Stimulated activated CD8-positive, alpha-beta memory T cell treated with anti-CD3 and anti-CD28 coated beads, Interleukin-12 subunit alpha, Interleukin-12 subunit beta, amount 100 ng/mL, for 4 hours (primary cell): ENCODE results near the gene MGAT4A.

Source experiments
- DNase-seq: peaks from one replicate; pipeline ENCODE4 v3.0.0-alpha.2; 2020; ENCODE audit warnings: low read depth

Gene MGAT4A

DNA sequence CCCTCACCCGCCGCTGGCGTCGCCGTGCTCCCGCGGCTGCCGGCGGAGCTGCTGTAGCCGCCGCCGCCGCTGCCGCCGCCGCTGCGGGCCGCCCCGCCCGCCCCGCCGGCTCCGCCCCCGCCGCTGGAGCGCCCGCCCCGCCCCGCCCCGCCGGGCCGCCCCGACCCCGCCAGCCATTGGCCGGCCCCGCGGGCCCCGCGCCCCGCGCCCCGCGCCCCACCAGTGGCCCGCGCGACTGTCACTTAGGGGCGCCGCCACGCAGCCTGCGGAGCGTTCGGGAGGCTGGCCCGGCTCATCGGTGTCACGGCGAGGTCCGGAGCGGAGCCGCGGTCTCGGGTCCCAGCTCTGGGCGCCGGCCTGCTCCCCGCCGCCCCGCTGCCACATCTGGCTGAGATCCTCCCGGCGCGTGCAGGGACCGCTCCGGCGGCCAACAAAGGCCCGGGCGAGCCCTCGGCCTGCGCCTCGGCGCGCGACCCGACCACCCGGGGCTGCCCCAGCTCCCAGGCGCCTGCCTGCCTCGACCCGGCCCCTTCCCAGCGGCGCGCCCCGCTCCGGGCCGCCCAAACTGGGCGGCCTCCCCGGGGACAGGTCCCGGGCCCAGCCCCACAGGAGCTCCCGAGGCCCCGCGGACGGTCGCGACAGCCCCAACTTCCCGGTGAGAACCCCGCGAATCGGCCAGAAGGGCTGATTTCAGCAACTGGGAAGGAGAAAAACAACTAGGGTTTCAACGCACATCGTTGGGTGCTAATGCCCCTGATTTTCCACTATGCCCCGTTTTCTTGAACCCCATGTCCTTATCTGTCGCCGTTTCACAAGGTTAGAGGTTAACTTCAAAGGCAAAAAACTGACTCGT is at the start of gene MGAT4A:
Gene MGAT4A, minus strand, starts transcription at position 92 of the 853 bp plus-strand sequence. CDS start 4,800 bp downstream, outside the sequence.
- DNase-seq = peak; percentile 64

DNA sequence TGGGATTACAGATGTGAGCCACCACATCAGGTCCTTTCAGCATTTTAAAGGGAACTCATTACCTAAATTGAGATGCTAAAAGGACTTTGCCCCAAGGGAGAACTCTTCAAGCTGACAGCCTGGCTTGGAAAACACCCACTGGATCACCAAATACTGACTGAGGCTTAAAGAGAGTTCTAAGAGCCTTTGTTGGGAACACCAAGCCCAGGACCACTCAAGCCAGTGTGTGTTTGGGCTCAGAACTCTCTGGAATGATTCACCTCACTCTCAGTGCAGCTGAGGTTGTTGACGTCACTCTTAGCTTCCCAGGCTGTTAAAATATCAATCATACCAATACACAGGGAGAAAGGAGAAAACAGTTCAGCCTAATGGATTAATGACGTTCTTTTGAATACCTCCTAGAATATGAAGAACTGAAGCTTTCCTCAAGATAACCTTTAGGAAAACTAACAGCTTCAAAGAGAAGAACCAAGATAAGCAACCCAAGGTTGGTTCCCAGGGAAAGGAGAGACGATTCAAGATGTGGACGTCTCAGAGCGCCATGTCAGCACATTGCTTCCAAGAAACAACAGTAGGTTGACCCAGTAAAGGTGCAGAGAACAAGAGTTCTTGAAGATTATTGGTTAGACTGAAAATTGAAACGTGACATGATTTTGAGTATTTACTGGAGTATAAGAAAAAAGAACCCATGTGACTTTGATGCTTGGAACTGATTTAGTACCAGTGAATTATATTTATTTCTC is 48.0 kb upstream of the MGAT4A start:
- DNase-seq = no peak

DNA sequence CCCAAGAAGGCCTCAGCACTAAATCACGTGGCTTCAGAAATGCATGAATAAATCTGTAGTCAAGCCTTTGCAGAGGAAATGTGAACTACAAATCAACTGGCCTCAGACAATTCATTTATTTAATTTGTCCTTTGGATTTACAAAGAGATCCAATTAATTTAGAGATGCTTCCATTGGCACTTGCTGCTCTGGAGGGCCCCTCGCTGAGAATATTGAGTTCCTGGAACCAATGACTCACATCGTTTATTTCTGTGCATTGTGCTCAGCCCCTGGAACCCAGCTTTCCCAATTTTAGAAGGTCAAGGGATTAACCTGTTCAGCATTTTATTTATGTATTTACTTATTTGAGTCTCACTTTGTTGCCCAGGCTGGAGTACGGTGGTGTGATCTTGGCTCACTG is 47.2 kb upstream of the MGAT4A start:
- no peak for DNase-seq

GRCh38 chr2:98777710-98778109 is 46.8 kb upstream of the MGAT4A start:
- no peak for DNase-seq

- no peak for DNase-seq
Observed at GRCh38 chr2:98777076-98777475, 46.1 kb upstream of the MGAT4A start.

DNA sequence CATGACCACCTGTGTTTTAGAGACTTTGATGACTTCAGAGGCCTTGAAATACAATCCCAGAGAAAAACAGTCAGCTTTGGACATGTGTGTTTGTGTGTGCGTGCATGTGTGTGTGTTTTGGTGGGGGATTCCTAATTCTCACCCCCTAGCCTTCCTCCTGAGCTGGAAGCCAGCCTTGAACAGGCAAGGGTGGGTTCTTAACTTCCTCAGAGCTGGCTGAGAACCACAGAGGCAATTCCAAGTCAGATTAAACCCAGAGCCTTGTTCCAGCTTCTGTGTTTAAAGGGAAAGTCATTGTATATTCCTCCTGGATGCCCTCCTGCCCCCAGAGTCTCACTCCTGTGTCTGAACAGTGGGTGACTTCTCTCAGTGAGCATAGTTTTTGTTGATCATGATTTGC is 45.2 kb upstream of the MGAT4A start:
- no peak for DNase-seq

DNA sequence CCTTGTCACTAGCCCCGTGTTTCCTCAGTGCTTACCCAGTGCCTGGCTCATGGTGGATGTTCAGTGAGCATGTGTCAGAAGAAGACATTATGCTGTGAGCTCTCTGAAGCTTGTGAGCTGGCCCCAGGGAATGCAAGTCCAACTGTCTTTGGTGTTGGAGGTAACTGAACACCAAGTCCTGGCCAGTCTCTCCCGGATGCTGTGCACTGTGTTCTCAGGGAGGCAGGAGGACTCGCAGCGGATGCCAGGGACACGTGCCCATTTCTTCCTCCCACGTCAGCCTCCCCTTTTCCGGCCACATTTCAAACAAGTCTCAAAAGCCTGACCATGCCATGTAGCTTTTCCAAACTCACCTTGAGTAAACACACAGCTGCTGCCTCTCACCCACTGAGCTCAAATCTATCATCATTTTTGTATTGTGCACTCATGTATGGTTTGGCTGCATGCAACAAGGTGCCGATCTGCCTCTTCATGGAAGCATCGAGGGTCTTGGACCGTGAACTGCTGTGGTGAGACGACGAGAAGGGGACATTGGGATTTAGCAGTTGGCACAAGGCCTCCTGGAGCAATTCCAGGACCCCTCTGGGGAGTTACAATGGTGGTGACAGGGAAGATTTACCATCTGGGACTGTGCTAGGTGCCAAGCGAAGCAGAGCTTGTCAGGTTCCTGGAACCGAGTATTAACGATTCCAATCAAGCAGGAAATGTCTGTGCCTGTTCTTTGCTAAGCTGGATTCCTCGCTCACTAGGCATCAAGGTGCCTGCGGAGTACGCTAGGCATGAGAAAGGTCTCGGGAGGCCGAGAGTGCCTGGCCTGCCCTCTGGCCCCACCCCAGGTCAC is 44.4 kb upstream of the MGAT4A start:
- DNase-seq = no peak

GRCh38 chr2:98773907-98774306 is 43.0 kb upstream of the MGAT4A start:
- DNase-seq = no peak

DNA sequence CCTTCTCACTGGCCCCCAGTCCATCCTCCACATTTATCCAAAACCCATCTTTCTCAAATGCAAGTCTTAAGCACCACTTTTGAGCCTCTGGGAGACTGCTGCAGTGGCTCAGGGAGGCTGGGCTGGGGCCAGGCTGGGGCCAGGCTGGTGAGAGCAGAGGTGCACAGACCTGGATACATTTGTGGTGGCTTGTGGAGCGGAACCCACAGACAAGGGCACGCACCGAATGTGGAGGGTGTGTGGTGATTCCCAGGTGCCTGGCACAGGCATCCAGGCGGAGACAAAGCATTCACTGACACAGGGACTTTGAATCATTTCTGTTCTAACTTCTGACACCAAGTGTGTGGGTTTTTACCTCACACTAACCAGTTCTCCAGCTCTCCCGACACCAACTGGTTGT is 42.2 kb upstream of the MGAT4A start:
- DNase-seq = no peak

DNA sequence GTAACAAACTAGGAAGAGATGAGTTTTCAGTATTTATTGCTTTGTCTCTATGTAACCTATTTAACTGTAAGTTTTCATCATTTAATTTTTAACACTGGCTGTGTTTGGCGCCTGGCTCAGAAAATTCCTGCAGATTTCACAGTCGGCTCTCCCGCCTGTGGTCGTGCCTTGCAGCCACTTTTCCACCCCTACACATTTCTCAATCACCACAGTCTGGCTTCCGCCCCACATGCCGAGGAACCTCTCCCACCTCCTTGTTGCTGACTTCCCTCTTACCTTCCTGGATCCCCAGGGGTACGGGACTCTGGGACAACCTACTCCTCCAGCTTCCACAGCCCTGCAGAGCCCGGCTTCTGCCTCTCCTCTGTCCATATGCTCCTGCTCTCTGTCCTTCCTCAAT is 41.6 kb upstream of the MGAT4A start:
- no peak for DNase-seq

DNA sequence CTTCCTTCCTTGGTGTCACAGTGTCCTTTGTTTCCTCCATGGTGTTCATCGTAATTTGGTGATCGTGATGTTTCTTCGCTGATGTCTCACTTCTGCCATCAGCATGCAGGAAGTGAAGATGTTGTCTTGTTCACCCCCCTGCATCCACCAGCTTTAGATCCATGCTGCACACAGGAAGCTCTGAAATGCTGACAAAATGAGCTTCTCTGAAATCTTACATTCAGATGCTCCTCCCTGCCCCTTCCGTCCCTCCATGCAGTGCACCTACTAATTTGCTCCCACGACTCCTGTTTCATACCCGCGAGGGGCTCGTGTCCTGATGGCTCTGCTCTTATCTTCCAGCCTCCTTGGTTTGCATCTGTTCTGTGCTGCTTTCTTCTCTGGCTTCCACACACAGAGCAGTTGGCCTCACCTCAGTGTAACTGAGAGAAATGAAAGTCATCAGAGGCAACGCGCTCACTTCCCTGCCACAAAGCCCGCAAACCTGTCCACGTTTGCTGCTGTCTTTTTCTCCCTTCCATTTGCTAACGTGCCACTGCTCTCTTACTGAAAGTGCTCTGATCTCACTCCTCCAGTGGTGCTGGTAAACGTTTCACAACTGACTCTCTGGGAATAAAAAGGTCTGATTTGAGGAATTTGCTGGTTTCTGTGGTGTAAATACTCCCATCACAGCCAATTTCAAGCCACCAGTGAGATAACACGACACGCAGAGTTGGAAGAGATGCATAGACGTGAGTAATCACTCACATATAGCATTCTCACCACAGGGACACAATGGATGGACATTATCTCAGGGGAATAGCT is 41.0 kb upstream of the MGAT4A start:
- peak; percentile 13 for DNase-seq

- DNase-seq = no peak
Observed at GRCh38 chr2:98771264-98771663, 40.3 kb upstream of the MGAT4A start.

DNA sequence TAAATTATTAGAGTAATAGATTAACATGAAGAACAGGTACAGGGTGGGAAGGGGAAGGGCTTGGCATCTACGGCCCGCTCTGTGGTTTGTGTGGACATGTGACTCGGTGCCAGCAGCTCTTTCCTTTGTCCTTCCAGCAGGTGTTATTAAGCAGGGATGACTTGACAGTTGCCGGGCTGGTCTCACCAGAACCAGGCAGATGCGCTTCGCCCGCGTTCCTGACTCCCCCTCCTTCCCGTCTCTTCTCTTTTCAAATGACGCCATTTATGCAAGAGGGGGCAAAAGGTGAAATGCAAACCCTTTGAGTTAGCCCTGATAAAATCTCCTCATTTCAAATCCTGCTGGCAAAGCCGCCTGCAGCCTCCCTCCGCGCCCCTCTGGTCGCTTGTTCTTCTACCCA is 38.9 kb upstream of the MGAT4A start:
- DNase-seq = no peak

DNA sequence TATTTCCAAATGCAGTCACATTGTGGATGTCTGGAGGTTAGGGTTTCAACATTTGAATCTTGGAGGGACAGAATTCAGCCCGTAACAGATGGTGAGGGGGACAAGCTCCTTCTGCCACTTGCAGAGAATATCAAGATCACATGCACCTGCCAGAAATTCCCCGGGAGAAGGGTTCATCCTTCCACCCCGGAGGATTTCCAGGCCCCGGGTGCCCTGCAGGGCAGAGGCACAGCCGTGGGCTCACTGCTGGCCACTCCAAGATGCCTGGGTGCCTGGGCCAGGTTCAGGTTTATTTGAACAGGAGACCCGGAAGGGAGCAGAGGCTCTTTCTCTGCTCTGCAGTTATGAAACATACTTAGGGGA is 38.2 kb upstream of the MGAT4A start:
- DNase-seq = no peak

DNA sequence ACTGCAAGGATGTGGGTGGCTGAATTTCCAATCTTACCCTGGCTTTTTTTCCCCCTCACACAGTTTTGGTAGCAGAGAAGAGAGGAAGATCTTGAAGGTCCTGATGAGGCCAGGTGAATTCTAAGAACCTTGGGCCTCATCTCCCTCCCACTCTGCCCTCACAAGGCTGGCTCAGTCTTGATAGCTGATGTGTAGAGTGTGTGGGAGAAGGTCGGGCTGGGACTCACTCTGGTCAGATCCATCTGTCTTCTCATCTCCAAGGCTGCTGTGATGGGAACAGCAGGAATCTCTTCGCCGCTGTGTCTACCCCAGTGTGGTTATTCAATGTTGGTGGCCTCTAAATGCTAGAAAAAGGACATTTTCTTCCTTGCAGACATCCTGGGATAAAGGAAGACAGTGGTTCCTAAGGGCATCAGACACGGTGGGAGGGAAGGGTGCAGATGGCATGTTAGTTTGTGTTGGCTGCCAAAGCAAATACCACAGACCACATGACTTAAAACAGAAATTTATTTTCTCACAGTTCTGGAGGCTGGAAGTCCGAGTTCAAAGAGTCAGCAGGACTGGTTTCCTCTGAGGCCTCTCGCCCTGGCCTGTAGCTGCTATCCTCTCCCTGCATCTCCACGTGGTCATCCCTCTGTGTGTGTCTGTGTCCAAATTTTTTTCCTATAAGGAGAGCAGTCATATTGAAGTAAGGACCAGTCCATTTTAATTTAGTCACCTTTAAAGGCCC is 37.6 kb upstream of the MGAT4A start:
- DNase-seq = peak; percentile 13

GRCh38 chr2:98764499-98764898 is 33.6 kb upstream of the MGAT4A start:
- no peak for DNase-seq

- no peak for DNase-seq
Observed at GRCh38 chr2:98763209-98763951, 32.4 kb upstream of the MGAT4A start.

DNA sequence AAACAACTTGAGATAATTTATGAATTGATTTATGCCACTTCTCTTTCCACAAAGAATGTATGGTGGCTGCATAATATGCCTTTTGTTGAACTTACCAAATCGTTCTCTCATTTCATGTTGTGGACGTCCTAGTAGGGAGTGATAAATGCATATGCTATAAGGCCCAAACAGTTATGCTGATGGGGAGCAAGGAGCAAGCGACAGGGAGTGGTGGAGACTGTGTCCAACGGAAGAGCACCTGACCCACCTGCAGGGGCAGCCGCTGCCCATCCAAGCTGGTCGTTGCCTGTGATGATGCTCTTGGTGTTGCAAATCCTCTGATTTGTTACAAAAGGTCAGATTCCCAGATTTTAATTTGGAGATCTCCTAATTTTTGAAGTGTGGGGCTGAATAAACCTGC is 31.0 kb upstream of the MGAT4A start:
- no peak for DNase-seq

DNA sequence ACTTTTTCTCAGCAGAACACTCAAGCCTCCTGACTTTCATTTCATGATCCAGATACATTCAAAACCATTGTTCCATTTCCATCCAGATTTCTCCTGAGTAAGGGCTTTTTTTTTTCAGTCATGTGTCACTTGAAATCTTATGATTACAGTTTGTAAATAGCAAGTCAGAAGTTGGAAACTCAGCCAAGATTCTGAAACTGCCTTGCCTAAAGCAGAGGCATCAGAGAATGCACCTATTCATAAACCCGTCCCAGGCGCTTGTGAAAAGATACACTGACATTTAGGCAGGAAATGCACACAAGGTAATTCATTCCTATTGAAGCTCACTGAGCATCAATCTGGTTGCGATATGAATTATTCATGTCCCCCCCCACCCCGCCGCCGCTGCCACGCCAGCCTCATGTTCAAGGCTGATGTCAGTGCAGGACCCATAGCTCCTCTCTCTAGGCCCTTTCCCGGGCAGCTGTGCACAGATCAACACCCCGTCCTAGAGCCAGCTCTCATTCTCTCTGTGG is 30.4 kb upstream of the MGAT4A start:
- DNase-seq = peak; percentile 46
